HEK293 (cell line): ENCODE results near the gene PITRM1.

Experiments
- CTCF ChIA-PET: fragments of 350-600 bp; formaldehyde crosslinking; extraction: SDS; loops from one replicate; lab custom pipeline; 2021; ENCODE audit warnings: antibody characterized with exemption; lab: Yijun Ruan, JAX
- POLR2A ChIA-PET: fragments of 300-600 bp; formaldehyde crosslinking; extraction: SDS; loops from one replicate; lab custom pipeline; 2020; ENCODE audit warnings: antibody characterized with exemption, inconsistent platforms; lab: Yijun Ruan, JAX
- H3K27ac ChIP-seq: fragments of 200-500 bp; sonication (Bioruptor generic); 2 replicates; pipeline ENCODE4 v1.5.1; 2014; ENCODE audit warnings: low read depth, low read length, control low read depth, inconsistent platforms; ENCODE audit errors: extremely low read depth
- H3K36me3 ChIP-seq, 2 experiments: fragments of 200-500 bp in 1 of 2; sonication (Bioruptor generic) in 1 of 2; 1 replicate in 1 of 2; 2 replicates in 1 of 2; pipeline ENCODE4 v1.5.1; 2014 to 2017; ENCODE audit warnings: inconsistent platforms in 2 of 2, low read length in 2 of 2; ENCODE audit not compliant: control insufficient read depth in 2 of 2, insufficient read depth in 1 of 2
- H3K4me1 ChIP-seq: fragments of 200-500 bp; sonication (Bioruptor generic); 2 replicates; pipeline ENCODE4 v1.5.1; 2014; ENCODE audit warnings: mild to moderate bottlenecking, low read length, inconsistent platforms; ENCODE audit not compliant: control insufficient read depth, insufficient read depth
- H3K4me3 ChIP-seq: 2 replicates; pipeline ENCODE4 v1.5.1; 2011; ENCODE audit warnings: low read depth, mild to moderate bottlenecking, control low read depth, low read length, moderate library complexity
- H3K9me3 ChIP-seq: fragments of 200-500 bp; sonication (Bioruptor generic); 2 replicates; pipeline ENCODE4 v1.5.1; 2014; ENCODE audit warnings: low read depth, low read length, inconsistent platforms; ENCODE audit not compliant: control insufficient read depth, insufficient read depth
- KLF17 ChIP-seq: fragments of 450-650 bp; formaldehyde crosslinking; IDR thresholded peaks from 2 replicates; pipeline ENCODE4 v1.5.1; 2016; ENCODE audit warnings: missing biosample characterization, missing genetic modification characterization
- SETDB1 ChIP-seq: IDR thresholded peaks from one replicate; pipeline ENCODE4 v1.6.1; 2017; ENCODE audit warnings: mild to moderate bottlenecking, low read length, moderate library complexity, mixed read lengths; ENCODE audit not compliant: insufficient read length
- SP7 ChIP-seq: fragments of 450-650 bp; formaldehyde crosslinking; IDR thresholded peaks from 2 replicates; pipeline ENCODE4 v1.5.1; 2016; ENCODE audit warnings: missing biosample characterization, missing genetic modification characterization
- YY1 ChIP-seq: fragments of 450-650 bp; formaldehyde crosslinking; IDR thresholded peaks from 2 replicates; pipeline ENCODE4 v1.5.1; 2018; ENCODE audit warnings: missing biosample characterization, missing genetic modification characterization
- ZNF121 ChIP-seq: fragments of 450-650 bp; formaldehyde crosslinking; IDR thresholded peaks from 2 replicates; pipeline ENCODE4 v1.5.1; 2016; ENCODE audit warnings: missing biosample characterization, missing genetic modification characterization
- ZNF184 ChIP-seq: fragments of 450-650 bp; IDR thresholded peaks from 2 replicates; pipeline ENCODE4 v1.5.1; 2018; ENCODE audit warnings: missing biosample characterization, mild to moderate bottlenecking, missing genetic modification characterization
- ZNF23 ChIP-seq: fragments of 450-650 bp; formaldehyde crosslinking; IDR thresholded peaks from 2 replicates; pipeline ENCODE4 v1.5.1; 2016; ENCODE audit warnings: missing biosample characterization, missing genetic modification characterization, borderline replicate concordance
- ZNF518A ChIP-seq: fragments of 450-650 bp; formaldehyde crosslinking; conservative IDR thresholded peaks from 2 replicates; pipeline ENCODE4 v1.5.1; 2016; ENCODE audit warnings: low read depth, missing biosample characterization, missing genetic modification characterization
- ZNF548 ChIP-seq: fragments of 450-650 bp; formaldehyde crosslinking; IDR thresholded peaks from 2 replicates; pipeline ENCODE4 v1.5.1; 2016; ENCODE audit warnings: missing biosample characterization, missing genetic modification characterization
- ZNF768 ChIP-seq: fragments of 450-650 bp; formaldehyde crosslinking; IDR thresholded peaks from 2 replicates; pipeline ENCODE4 v1.5.1; 2018; ENCODE audit warnings: missing biosample characterization, mild to moderate bottlenecking, missing genetic modification characterization
- TF ChIP-seq, protein P1 (sequence below): fragments of 450-650 bp; formaldehyde crosslinking; IDR thresholded peaks from 2 replicates; pipeline ENCODE4 v1.5.1; 2016; ENCODE audit warnings: missing biosample characterization, missing genetic modification characterization
- TF ChIP-seq, protein P2 (sequence below): IDR thresholded peaks from 2 replicates; pipeline ENCODE4 v1.6.1; 2011; ENCODE audit warnings: mild to moderate bottlenecking, low read depth, low read length, borderline replicate concordance
- TF ChIP-seq, protein P3 (sequence below): fragments of 450-650 bp; formaldehyde crosslinking; IDR thresholded peaks from 2 replicates; pipeline ENCODE4 v1.5.1; 2017; ENCODE audit warnings: missing biosample characterization, missing genetic modification characterization

PITRM1 gene

GRCh38 chr10:3169673-3170072 lies 2.9 kb downstream of the PITRM1 start (continued):
- TF ChIP-seq, protein P1, sequence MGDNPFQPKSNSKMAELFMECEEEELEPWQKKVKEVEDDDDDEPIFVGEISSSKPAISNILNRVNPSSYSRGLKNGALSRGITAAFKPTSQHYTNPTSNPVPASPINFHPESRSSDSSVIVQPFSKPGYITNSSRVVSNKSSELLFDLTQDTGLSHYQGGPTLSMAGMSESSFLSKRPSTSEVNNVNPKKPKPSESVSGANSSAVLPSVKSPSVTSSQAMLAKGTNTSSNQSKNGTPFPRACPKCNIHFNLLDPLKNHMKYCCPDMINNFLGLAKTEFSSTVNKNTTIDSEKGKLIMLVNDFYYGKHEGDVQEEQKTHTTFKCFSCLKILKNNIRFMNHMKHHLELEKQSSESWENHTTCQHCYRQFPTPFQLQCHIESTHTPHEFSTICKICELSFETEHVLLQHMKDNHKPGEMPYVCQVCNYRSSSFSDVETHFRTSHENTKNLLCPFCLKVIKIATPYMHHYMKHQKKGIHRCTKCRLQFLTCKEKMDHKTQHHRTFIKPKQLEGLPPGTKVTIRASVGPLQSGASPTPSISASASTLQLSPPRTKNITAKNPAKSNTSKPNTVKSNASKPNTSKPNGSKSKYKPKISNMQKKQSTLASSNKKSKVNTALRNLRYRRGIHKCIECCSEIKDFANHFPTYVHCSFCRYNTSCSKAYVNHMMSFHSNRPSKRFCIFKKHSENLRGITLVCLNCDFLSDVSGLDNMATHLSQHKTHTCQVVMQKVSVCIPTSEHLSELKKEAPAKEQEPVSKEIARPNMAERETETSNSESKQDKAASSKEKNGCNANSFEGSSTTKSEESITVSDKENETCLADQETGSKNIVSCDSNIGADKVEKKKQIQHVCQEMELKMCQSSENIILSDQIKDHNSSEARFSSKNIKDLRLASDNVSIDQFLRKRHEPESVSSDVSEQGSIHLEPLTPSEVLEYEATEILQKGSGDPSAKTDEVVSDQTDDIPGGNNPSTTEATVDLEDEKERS = no peak

DNA sequence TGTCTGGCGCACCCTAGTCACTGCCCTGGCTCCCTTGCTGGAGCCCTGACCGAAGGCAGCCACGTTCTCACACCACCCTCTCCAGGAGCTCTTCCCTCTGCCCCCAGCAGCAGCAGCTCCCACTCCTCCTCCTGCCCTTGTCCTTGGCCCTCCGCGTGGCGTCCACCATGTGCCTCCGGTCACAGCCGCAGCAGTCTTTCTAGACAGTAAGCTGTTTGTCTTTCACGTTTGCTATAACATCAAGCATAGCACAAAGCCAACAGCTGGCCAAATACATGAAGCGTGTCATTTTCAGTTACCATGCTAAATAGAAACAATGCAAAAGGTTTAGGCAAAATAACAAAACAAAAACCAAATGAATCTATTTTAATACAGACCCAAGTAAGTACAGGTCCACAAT lies 3.3 kb downstream of the PITRM1 start:
- ChIA-PET CTCF (no interaction called here), POLR2A (no interaction called here)
- no peak overlapping the region for H3K27ac ChIP-seq
- peaks cover 13 to 57% of the 10 kb centered on the region in 2 experiments for H3K36me3 ChIP-seq
- H3K9me3 ChIP-seq = no peaks in the 10 kb centered on the region
- H3K4me1 ChIP-seq = no peaks in the 10 kb centered on the region
- no peak for TF ChIP-seq ZNF23 (tag by site-specific recombination)
- TF ChIP-seq KLF17 (tag by site-specific recombination) = no peak
- TF ChIP-seq ZNF184 = no peak
- TF ChIP-seq SETDB1 = no peak
- TF ChIP-seq ZNF768 (tag by site-specific recombination) = no peak
- TF ChIP-seq ZNF121 = no peak
- TF ChIP-seq ZNF518A (tag by site-specific recombination) = no peak
- TF ChIP-seq YY1 (tag by site-specific recombination) = no peak
- no peak overlapping the region for H3K4me3 ChIP-seq

DNA sequence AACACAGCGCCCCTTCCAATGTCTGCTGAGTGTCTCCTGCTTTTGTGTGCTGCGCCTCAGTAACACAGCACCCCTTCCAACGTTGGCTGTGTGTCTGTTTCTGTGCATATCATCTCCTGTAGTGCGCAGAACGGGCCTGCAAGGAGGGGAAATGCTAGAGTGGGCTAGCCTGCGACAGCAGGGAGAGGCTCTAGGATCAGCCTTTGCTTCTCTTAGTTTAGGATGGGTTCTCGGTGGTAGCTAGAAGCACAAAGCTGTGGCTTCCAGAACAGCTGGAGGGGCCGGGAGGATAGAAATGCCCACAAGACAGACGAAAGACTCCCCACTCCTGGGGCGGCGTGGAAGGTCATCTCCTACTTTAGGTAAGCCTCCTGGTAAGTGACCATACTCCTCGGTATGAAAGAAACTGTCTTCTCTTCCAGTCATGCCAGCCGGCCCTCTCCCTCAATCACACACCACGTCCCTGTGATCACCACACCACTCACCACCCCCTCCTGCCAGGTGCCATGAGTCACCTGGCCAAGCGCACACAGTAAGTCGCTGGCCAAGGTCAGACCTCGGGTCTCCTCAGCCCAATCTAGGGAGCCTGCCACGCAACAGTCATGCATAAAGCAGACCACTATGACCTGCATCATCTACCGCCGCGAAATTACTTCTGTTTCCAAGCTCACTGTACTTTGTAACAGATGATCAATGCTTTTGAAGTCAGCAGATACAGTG lies 4.8 kb downstream of the PITRM1 start:
- peaks cover 13 to 71% of the 10 kb centered on the region in 2 experiments for H3K36me3 ChIP-seq
- CTCF ChIA-PET = interaction anchor here (0.7 kb wide), 1 partner anchor 1634 kb away, joined by 3 read pairs; no protein-coding TSS in a partner anchor
- H3K4me1 ChIP-seq = no peaks in the 10 kb centered on the region
- TF ChIP-seq ZNF548 (tag by site-specific recombination) (no peak), SP7 (tag by site-specific recombination) (no peak)
- TF ChIP-seq, protein P2, sequence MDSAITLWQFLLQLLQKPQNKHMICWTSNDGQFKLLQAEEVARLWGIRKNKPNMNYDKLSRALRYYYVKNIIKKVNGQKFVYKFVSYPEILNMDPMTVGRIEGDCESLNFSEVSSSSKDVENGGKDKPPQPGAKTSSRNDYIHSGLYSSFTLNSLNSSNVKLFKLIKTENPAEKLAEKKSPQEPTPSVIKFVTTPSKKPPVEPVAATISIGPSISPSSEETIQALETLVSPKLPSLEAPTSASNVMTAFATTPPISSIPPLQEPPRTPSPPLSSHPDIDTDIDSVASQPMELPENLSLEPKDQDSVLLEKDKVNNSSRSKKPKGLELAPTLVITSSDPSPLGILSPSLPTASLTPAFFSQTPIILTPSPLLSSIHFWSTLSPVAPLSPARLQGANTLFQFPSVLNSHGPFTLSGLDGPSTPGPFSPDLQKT = no peak
- TF ChIP-seq, protein P3, sequence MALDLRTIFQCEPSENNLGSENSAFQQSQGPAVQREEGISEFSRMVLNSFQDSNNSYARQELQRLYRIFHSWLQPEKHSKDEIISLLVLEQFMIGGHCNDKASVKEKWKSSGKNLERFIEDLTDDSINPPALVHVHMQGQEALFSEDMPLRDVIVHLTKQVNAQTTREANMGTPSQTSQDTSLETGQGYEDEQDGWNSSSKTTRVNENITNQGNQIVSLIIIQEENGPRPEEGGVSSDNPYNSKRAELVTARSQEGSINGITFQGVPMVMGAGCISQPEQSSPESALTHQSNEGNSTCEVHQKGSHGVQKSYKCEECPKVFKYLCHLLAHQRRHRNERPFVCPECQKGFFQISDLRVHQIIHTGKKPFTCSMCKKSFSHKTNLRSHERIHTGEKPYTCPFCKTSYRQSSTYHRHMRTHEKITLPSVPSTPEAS (tag by site-specific recombination) = no peak
- H3K27ac ChIP-seq = no peak overlapping the region
- H3K4me3 ChIP-seq = no peak overlapping the region
- no peaks in the 10 kb centered on the region for H3K9me3 ChIP-seq
- POLR2A ChIA-PET = no interaction called here
